ENCODE data around the gene SAMD7. TPM values are rescaled to one million over a fixed set of nuclear protein-coding genes. Genes with fewer than 3 reads are reported as not detected.

SAMD7 gene
- total and polyA plus RNA-seq, 3 experiments from 2014 or later = not detected

- Mint-ChIP-seq H3K9me3 (no peaks in the 10 kb centered on the region), H3K27ac (no peak overlapping the region), H3K4me1 (peaks cover 3 to 12% (median 5%) of the 10 kb centered on the region in 3 donors), H3K36me3 (no peaks in the 10 kb centered on the region), H3K27me3 (peaks cover 9 to 11% of the 10 kb centered on the region in 2 donors), H3K4me3 (no peak overlapping the region)
- H3K4me1 ChIP-seq (ENCODE audit: insufficient read depth, low read length) = no peaks in the 10 kb centered on the region
- H3K4me3 ChIP-seq (ENCODE audit: low read length) = no peak overlapping the region
- no peaks in the 10 kb centered on the region for H3K9me3 ChIP-seq (ENCODE audit: low read length)
- CTCF ChIA-PET = no interaction called here
- H3K36me3 ChIP-seq (ENCODE audit: insufficient read depth, low read length) = no peaks in the 10 kb centered on the region
- POLR2A ChIA-PET = no interaction called here
- peaks cover 5% of the 10 kb centered on the region for H3K27me3 ChIP-seq (ENCODE audit: insufficient read depth, low read length, poor library complexity, severe bottlenecking)
- no peak overlapping the region for H3K27ac ChIP-seq (ENCODE audit: low read depth, low read length)
- DNase-seq = peak in 1 of 5 donors; percentile 16
Measured at GRCh38 chr3:169945313-169945712, 33.9 kb downstream of the SAMD7 start.

GRCh38 chr3:169946336-169946735 is 35.0 kb downstream of the SAMD7 start:
- H3K27ac Mint-ChIP-seq = no peak overlapping the region
- no peaks in the 10 kb centered on the region for H3K36me3 Mint-ChIP-seq
- no peak for DNase-seq
- H3K27me3 Mint-ChIP-seq = peaks cover 8 to 14% of the 10 kb centered on the region in 2 donors
- no peak overlapping the region for H3K4me3 ChIP-seq (ENCODE audit: low read length)
- H3K9me3 ChIP-seq (ENCODE audit: low read length) = no peaks in the 10 kb centered on the region
- ChIA-PET POLR2A (no interaction called here), CTCF (no interaction called here)
- H3K4me3 Mint-ChIP-seq = peak overlapping the region in 1 of 7 donors; percentile 38
- H3K36me3 ChIP-seq (ENCODE audit: insufficient read depth, low read length) = no peaks in the 10 kb centered on the region
- no peak overlapping the region for H3K27ac ChIP-seq (ENCODE audit: low read depth, low read length)
- peaks cover 0 to 6% (median 2%) of the 10 kb centered on the region in 3 donors for H3K4me1 Mint-ChIP-seq
- H3K9me3 Mint-ChIP-seq = no peaks in the 10 kb centered on the region
- H3K27me3 ChIP-seq (ENCODE audit: insufficient read depth, low read length, poor library complexity, severe bottlenecking) = peaks cover 2% of the 10 kb centered on the region
- no peaks in the 10 kb centered on the region for H3K4me1 ChIP-seq (ENCODE audit: insufficient read depth, low read length)

GRCh38 chr3:169948559-169949448 is 37.4 kb downstream of the SAMD7 start:
- H3K9me3 ChIP-seq (ENCODE audit: low read length) = no peaks in the 10 kb centered on the region
- no peaks in the 10 kb centered on the region for H3K4me1 ChIP-seq (ENCODE audit: insufficient read depth, low read length)
- H3K27ac Mint-ChIP-seq = no peak overlapping the region
- no peak overlapping the region for H3K4me3 ChIP-seq (ENCODE audit: low read length)
- no peak overlapping the region for H3K27ac ChIP-seq (ENCODE audit: low read depth, low read length)
- ChIA-PET CTCF (no interaction called here), POLR2A (interaction anchor here (0.8 kb wide), 1 partner anchor 17 kb away, joined by 3 read pairs; no protein-coding TSS in a partner anchor)
- no peak overlapping the region for H3K4me3 Mint-ChIP-seq
- H3K27me3 ChIP-seq (ENCODE audit: insufficient read depth, low read length, poor library complexity, severe bottlenecking) = no peaks in the 10 kb centered on the region
- peaks cover 0 to 20% of the 10 kb centered on the region in 2 donors for H3K27me3 Mint-ChIP-seq
- DNase-seq = no peak
- peaks cover 0 to 6% (median 2%) of the 10 kb centered on the region in 3 donors for H3K4me1 Mint-ChIP-seq
- no peaks in the 10 kb centered on the region for H3K9me3 Mint-ChIP-seq
- no peaks in the 10 kb centered on the region for H3K36me3 Mint-ChIP-seq
- no peaks in the 10 kb centered on the region for H3K36me3 ChIP-seq (ENCODE audit: insufficient read depth, low read length)

- Histone ChIP-seq H3K4me3 (ENCODE audit: low read length) (no peak overlapping the region), H3K27me3 (ENCODE audit: insufficient read depth, low read length, poor library complexity, severe bottlenecking) (no peaks in the 10 kb centered on the region), H3K9me3 (ENCODE audit: low read length) (no peaks in the 10 kb centered on the region), H3K4me1 (ENCODE audit: insufficient read depth, low read length) (no peaks in the 10 kb centered on the region), H3K36me3 (ENCODE audit: insufficient read depth, low read length) (no peaks in the 10 kb centered on the region), H3K27ac (ENCODE audit: low read depth, low read length) (no peak overlapping the region)
- POLR2A ChIA-PET = no interaction called here
- H3K4me3 Mint-ChIP-seq = no peak overlapping the region
- H3K4me1 Mint-ChIP-seq = no peaks in the 10 kb centered on the region
- H3K9me3 Mint-ChIP-seq = no peaks in the 10 kb centered on the region
- CTCF ChIA-PET = no interaction called here
- no peak overlapping the region for H3K27ac Mint-ChIP-seq
- no peak for DNase-seq
- H3K36me3 Mint-ChIP-seq = no peaks in the 10 kb centered on the region
- peaks cover 0 to 41% of the 10 kb centered on the region in 2 donors for H3K27me3 Mint-ChIP-seq
Measured at GRCh38 chr3:169952045-169952444, 40.7 kb downstream of the SAMD7 start.

GRCh38 chr3:169953462-169954141 is 42.2 kb downstream of the SAMD7 start:
- Mint-ChIP-seq H3K36me3 (no peaks in the 10 kb centered on the region), H3K4me3 (no peak overlapping the region), H3K27me3 (peaks cover 0 to 45% of the 10 kb centered on the region in 2 donors), H3K9me3 (no peaks in the 10 kb centered on the region), H3K27ac (no peak overlapping the region), H3K4me1 (no peaks in the 10 kb centered on the region)
- no peaks in the 10 kb centered on the region for H3K27me3 ChIP-seq (ENCODE audit: insufficient read depth, low read length, poor library complexity, severe bottlenecking)
- H3K36me3 ChIP-seq (ENCODE audit: insufficient read depth, low read length) = no peaks in the 10 kb centered on the region
- H3K4me3 ChIP-seq (ENCODE audit: low read length) = no peak overlapping the region
- no peak overlapping the region for H3K27ac ChIP-seq (ENCODE audit: low read depth, low read length)
- H3K4me1 ChIP-seq (ENCODE audit: insufficient read depth, low read length) = no peaks in the 10 kb centered on the region
- POLR2A ChIA-PET = no interaction called here
- DNase-seq = no peak
- CTCF ChIA-PET = no interaction called here
- H3K9me3 ChIP-seq (ENCODE audit: low read length) = no peaks in the 10 kb centered on the region

- ChIA-PET CTCF (no interaction called here), POLR2A (no interaction called here)
- Histone ChIP-seq H3K27ac (ENCODE audit: low read depth, low read length) (no peak overlapping the region), H3K9me3 (ENCODE audit: low read length) (no peaks in the 10 kb centered on the region), H3K27me3 (ENCODE audit: insufficient read depth, low read length, poor library complexity, severe bottlenecking) (no peaks in the 10 kb centered on the region), H3K36me3 (ENCODE audit: insufficient read depth, low read length) (no peaks in the 10 kb centered on the region), H3K4me1 (ENCODE audit: insufficient read depth, low read length) (no peaks in the 10 kb centered on the region), H3K4me3 (ENCODE audit: low read length) (no peak overlapping the region)
- Mint-ChIP-seq H3K27ac (no peak overlapping the region), H3K4me3 (no peak overlapping the region), H3K4me1 (no peaks in the 10 kb centered on the region), H3K27me3 (peaks cover 0 to 50% of the 10 kb centered on the region in 2 donors), H3K9me3 (no peaks in the 10 kb centered on the region), H3K36me3 (no peaks in the 10 kb centered on the region)
- DNase-seq = no peak
Measured at GRCh38 chr3:169954142-169954756, 42.9 kb downstream of the SAMD7 start.

- Mint-ChIP-seq H3K27ac (no peak overlapping the region), H3K27me3 (peaks cover 0 to 51% of the 10 kb centered on the region in 2 donors), H3K4me1 (no peaks in the 10 kb centered on the region), H3K4me3 (no peak overlapping the region), H3K36me3 (peaks cover 0 to 1% (median 0%) of the 10 kb centered on the region in 3 donors), H3K9me3 (no peaks in the 10 kb centered on the region)
- Histone ChIP-seq H3K27me3 (ENCODE audit: insufficient read depth, low read length, poor library complexity, severe bottlenecking) (no peaks in the 10 kb centered on the region), H3K4me1 (ENCODE audit: insufficient read depth, low read length) (no peaks in the 10 kb centered on the region), H3K4me3 (ENCODE audit: low read length) (no peak overlapping the region), H3K36me3 (ENCODE audit: insufficient read depth, low read length) (no peaks in the 10 kb centered on the region), H3K27ac (ENCODE audit: low read depth, low read length) (no peak overlapping the region), H3K9me3 (ENCODE audit: low read length) (no peaks in the 10 kb centered on the region)
- ChIA-PET POLR2A (no interaction called here), CTCF (no interaction called here)
- no peak for DNase-seq
Measured at GRCh38 chr3:169955406-169955805, 44.0 kb downstream of the SAMD7 start.

GRCh38 chr3:169964176-169964575 is 52.8 kb downstream of the SAMD7 start:
- H3K4me3 Mint-ChIP-seq = peak overlapping the region in 3 of 7 donors; percentile 4 to 55 (median 42)
- no peak for DNase-seq
- H3K4me1 ChIP-seq (ENCODE audit: insufficient read depth, low read length) = peaks cover 28% of the 10 kb centered on the region
- H3K27me3 Mint-ChIP-seq = peaks cover 0 to 2% of the 10 kb centered on the region in 2 donors
- peaks cover 0 to 12% (median 3%) of the 10 kb centered on the region in 3 donors for H3K36me3 Mint-ChIP-seq
- no peaks in the 10 kb centered on the region for H3K9me3 ChIP-seq (ENCODE audit: low read length)
- H3K4me1 Mint-ChIP-seq = peaks cover 38 to 60% (median 39%) of the 10 kb centered on the region in 3 donors
- H3K27ac Mint-ChIP-seq = peak overlapping the region in 6 of 8 donors; percentile 6 to 99 (median 84)
- no peaks in the 10 kb centered on the region for H3K36me3 ChIP-seq (ENCODE audit: insufficient read depth, low read length)
- no peak overlapping the region for H3K27ac ChIP-seq (ENCODE audit: low read depth, low read length)
- H3K9me3 Mint-ChIP-seq = no peaks in the 10 kb centered on the region
- ChIA-PET POLR2A (no interaction called here), CTCF (interaction anchor here (1.0 kb wide), 1 partner anchor 34 kb away, joined by 4 read pairs; no protein-coding TSS in a partner anchor)
- no peaks in the 10 kb centered on the region for H3K27me3 ChIP-seq (ENCODE audit: insufficient read depth, low read length, poor library complexity, severe bottlenecking)
- H3K4me3 ChIP-seq (ENCODE audit: low read length) = no peak overlapping the region

Data from CD8-positive, alpha-beta memory T cell (primary cell).